Nephron progenitor cell (in vitro differentiated cells): Measurements from ENCODE around the gene GALNT2.

Experiments used
- DNase-seq: peaks from one replicate; pipeline ENCODE4 v3.0.0; 2021
- H3K27ac Mint-ChIP-seq: 2 replicates; pipeline ENCODE4 v1.8.0; 2021; ENCODE audit warnings: mild to moderate bottlenecking, moderate library complexity, mixed read lengths
- H3K27me3 Mint-ChIP-seq: 2 replicates; pipeline ENCODE4 v1.8.0; 2021; ENCODE audit warnings: mild to moderate bottlenecking, low read depth, mixed read lengths; ENCODE audit not compliant: poor library complexity
- H3K36me3 Mint-ChIP-seq: 2 replicates; pipeline ENCODE4 v1.8.0; 2021; ENCODE audit warnings: low read depth, mixed read lengths
- H3K4me1 Mint-ChIP-seq: 2 replicates; pipeline ENCODE4 v1.8.0; 2021; ENCODE audit warnings: mixed read lengths
- H3K4me3 Mint-ChIP-seq: 2 replicates; pipeline ENCODE4 v1.8.0; 2021; ENCODE audit warnings: mild to moderate bottlenecking, moderate library complexity, mixed read lengths
- H3K9me3 Mint-ChIP-seq: 2 replicates; pipeline ENCODE4 v1.8.0; 2021; ENCODE audit warnings: mild to moderate bottlenecking, moderate library complexity, mixed read lengths
- TF ChIP-seq, protein P1 (sequence below): fragments of 200-600 bp; sonication (generic); IDR thresholded peaks from 2 replicates; pipeline ENCODE4 v1.5.0; 2021; ENCODE audit warnings: antibody characterized with exemption

GALNT2 gene

DNA sequence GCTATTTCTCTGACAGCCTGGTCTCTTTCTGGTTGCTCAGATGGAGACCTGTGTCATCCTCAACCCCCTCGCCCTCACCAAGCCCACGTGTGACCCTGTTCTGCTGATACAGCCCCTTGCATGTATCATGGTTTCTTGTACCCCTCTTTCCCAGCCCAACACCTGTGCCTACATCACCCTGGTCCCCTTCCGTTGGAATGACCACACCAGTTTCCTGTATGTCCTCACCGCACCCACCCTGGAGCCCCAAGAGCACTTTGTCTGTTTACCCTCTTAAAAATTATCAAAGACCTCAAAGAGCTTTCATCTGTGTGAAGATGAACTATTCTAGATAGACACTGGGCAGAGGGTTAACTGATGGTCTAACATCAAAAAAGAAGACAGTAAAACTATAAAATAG is 179.5 kb downstream of the GALNT2 start:
- H3K27me3 Mint-ChIP-seq: peaks cover 8% of the 10 kb centered on the region
- no peak overlapping the region for H3K4me3 Mint-ChIP-seq
- H3K36me3 Mint-ChIP-seq: peaks cover 49% of the 10 kb centered on the region
- H3K27ac Mint-ChIP-seq: peak overlapping the region; percentile 5
- H3K9me3 Mint-ChIP-seq: peaks cover 7% of the 10 kb centered on the region
- no peak for DNase-seq
- TF ChIP-seq, protein P1, sequence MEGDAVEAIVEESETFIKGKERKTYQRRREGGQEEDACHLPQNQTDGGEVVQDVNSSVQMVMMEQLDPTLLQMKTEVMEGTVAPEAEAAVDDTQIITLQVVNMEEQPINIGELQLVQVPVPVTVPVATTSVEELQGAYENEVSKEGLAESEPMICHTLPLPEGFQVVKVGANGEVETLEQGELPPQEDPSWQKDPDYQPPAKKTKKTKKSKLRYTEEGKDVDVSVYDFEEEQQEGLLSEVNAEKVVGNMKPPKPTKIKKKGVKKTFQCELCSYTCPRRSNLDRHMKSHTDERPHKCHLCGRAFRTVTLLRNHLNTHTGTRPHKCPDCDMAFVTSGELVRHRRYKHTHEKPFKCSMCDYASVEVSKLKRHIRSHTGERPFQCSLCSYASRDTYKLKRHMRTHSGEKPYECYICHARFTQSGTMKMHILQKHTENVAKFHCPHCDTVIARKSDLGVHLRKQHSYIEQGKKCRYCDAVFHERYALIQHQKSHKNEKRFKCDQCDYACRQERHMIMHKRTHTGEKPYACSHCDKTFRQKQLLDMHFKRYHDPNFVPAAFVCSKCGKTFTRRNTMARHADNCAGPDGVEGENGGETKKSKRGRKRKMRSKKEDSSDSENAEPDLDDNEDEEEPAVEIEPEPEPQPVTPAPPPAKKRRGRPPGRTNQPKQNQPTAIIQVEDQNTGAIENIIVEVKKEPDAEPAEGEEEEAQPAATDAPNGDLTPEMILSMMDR: no peak
- H3K4me1 Mint-ChIP-seq: peaks cover 65% of the 10 kb centered on the region

- peak overlapping the region; percentile 76 for H3K27ac Mint-ChIP-seq
- H3K36me3 Mint-ChIP-seq: peaks cover 41% of the 10 kb centered on the region
- peaks cover 68% of the 10 kb centered on the region for H3K4me1 Mint-ChIP-seq
- H3K4me3 Mint-ChIP-seq: no peak overlapping the region
- DNase-seq: peak; percentile 15
- TF ChIP-seq, protein P1: no peak
- no peaks in the 10 kb centered on the region for H3K9me3 Mint-ChIP-seq
- peaks cover 8% of the 10 kb centered on the region for H3K27me3 Mint-ChIP-seq
These were observed 181.2 kb downstream of the GALNT2 start for GRCh38 chr1:230248016-230248888.

DNA sequence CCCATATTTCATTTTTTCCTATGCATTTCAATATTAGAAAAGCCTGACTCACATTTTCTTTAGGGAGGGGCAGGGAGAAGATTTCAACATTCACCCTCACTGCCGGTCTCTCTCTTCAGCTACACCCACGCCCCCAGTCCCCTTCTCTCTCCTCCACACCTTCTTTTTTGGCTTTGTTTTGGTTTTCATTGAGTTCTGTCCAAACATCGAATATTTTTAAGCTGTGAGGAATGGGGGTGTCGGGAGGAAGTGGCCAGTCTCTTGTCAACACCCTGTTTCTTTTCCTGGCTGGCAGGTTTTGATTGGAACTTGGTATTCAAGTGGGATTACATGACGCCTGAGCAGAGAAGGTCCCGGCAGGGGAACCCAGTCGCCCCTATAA is 181.8 kb downstream of the GALNT2 start:
- H3K36me3 Mint-ChIP-seq: peaks cover 46% of the 10 kb centered on the region

GRCh38 chr1:230249695-230250480 is 182.8 kb downstream of the GALNT2 start:
- peaks cover 53% of the 10 kb centered on the region for H3K36me3 Mint-ChIP-seq
- peaks cover 4% of the 10 kb centered on the region for H3K9me3 Mint-ChIP-seq
- TF ChIP-seq, protein P1: no peak
- H3K4me1 Mint-ChIP-seq: peaks cover 53% of the 10 kb centered on the region
- peak overlapping the region; percentile 88 for H3K27ac Mint-ChIP-seq
- peaks cover 11% of the 10 kb centered on the region for H3K27me3 Mint-ChIP-seq
- no peak overlapping the region for H3K4me3 Mint-ChIP-seq
- DNase-seq: no peak

More for the DNA sequence above, 181.8 kb downstream of the GALNT2 start:
- TF ChIP-seq, protein P1: no peak
- Mint-ChIP-seq H3K4me3 (no peak overlapping the region), H3K9me3 (peaks cover 4% of the 10 kb centered on the region), H3K4me1 (peaks cover 63% of the 10 kb centered on the region), H3K27me3 (peaks cover 11% of the 10 kb centered on the region), H3K27ac (no peak overlapping the region)
- no peak for DNase-seq

GRCh38 chr1:230250666-230251065 is 183.6 kb downstream of the GALNT2 start:
- peaks cover 11% of the 10 kb centered on the region for H3K27me3 Mint-ChIP-seq
- DNase-seq: no peak
- no peak overlapping the region for H3K27ac Mint-ChIP-seq
- peaks cover 55% of the 10 kb centered on the region for H3K36me3 Mint-ChIP-seq
- H3K9me3 Mint-ChIP-seq: peaks cover 4% of the 10 kb centered on the region
- H3K4me3 Mint-ChIP-seq: no peak overlapping the region
- H3K4me1 Mint-ChIP-seq: peaks cover 52% of the 10 kb centered on the region
- TF ChIP-seq, protein P1: no peak
